GM19193 (cell line): ENCODE data around the gene A4GALT.
A peak's percentile ranks its signal among the peaks of the same experiment; 100 is the strongest.

Experiments used
- POLR2A ChIP-seq: IDR thresholded peaks from 4 replicates; pipeline ENCODE4 v1.6.1; 2011; ENCODE audit not compliant: insufficient read depth, insufficient read length; ENCODE audit errors: extremely low read depth

A4GALT gene

GRCh38 chr22:42679691-42680090 is 41.0 kb downstream of the A4GALT start:
- no peak for TF ChIP-seq POLR2A

- TF ChIP-seq POLR2A = no peak
These were observed 41.8 kb downstream of the A4GALT start for GRCh38 chr22:42678894-42679293.

- TF ChIP-seq POLR2A = no peak
These were observed 44.5 kb downstream of the A4GALT start for GRCh38 chr22:42676059-42676607.

DNA sequence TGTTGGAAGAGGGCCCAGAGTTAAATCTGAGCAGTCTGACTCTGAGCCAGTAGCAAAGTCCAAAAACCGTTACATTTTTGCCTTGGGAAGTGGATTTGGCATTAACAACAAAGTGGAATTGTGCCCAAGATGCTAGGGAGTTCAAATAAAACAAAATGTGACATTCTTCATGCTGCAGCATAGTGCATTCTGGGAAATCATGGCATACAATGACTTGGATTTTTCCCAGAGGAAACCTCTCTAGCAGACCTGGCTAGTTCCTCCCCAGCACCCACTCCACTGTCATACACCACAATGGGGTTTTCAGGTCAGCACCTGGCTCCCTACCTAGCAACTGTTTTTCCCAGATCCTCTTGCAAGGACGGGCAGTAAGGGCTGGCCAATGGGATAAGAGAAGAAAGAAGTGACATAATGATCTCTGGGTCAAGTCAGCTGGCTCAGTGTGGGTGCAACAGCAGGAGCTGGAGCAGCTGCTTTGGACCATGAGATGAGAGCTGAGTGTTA is 46.7 kb downstream of the A4GALT start:
- TF ChIP-seq POLR2A = no peak

DNA sequence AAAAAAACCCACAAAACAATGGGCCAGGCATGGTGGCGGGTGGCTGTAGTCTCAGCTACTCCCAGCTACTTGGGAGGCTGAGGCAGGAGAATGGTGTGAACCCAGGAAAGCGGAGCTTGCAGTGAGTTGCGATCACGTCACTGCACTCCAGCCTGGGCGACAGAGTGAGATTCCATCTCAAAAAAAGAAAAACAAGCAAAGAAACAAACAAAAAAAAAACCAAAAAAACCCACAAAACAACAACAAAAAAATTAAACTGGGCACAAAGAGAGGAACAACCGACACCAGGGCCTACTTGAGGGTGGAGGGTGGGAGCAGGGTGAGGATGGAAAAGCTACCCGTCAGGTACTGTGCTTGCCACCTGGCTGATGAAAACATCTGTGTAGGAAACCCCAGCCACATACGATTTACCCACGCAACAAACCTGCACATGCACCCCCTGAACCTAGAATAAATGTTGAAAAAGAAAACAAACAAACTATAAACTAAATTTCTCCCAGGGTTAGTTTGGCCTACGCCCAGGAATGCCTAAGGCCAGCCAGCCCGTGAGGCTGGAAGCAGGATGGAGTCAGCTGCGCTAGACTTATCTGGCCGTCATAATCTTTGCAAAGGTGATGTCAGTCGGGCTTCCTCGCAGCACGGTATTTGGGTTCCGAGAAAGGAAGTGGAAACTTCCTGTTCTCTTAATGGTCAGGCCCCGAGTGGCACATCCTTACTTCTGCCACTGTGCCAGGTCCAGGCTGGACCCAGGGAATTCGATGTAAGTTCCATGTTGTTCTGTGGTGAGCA is 49.6 kb downstream of the A4GALT start:
- TF ChIP-seq POLR2A = no peak

DNA sequence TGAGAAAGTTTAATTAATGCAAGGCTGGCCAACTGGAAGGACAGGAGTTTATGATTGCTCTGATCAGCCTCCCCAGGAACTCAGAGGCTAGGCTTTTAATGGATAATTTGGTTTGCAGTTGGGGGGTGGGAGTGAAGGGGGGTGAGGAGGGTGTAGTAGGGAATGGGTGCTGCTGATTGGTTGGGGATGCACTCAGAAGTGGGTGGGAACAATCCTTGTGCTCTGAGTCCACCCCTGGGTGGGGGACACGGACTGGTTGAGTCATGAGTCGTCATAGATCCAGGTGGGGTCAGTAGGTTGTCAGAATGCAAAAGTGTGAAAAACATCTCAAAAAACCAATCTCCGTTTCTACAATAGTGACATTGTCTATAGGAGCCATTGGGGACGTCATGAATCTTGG is 50.6 kb downstream of the A4GALT start:
- TF ChIP-seq POLR2A = no peak

GRCh38 chr22:42664976-42665831 is 55.5 kb downstream of the A4GALT start:
- TF ChIP-seq POLR2A = peak; percentile 58

DNA sequence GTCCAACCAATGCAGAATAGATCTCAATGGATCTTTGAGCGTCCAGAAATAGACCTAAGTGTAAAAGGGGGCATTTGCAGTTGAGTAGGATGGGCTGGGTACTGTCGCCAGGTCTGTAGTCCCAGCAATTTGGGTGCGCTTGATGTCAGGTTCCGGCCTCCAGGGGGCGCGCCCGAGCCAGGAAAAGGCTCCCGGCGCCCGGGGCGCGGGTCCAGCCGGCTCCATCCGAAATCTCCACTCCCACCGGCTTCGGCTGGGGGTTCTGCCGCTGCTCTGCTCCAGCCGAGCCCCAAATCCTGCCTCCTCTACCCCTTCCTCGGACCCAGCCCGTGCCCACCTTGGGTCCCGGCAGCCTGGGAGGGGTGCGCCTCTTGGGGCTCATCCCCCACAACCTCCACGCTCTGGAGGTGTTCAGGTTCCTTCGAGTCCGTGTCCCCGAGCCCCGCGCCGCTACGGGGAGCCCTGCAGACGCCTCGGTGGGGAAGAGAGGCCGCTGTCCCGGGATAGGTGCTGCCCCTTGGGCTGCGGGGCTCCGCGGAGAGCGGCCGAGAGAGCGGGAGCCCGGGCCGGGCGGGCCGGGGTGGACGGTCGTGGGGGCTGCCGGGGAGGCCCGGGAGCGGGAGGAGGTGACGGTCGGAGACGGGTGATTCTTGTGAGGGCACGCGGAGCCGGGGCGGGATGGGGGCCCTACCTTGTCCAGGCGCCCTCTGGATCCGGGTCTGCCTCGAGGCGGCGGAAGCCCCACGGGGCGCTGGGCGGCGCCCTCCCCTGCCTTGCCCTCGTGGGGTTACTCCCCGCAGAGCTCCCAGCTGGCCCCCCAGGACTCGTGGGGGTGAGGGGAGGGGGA is 58.5 kb downstream of the A4GALT start:
- peak; percentile 50 for TF ChIP-seq POLR2A

- TF ChIP-seq POLR2A = no peak
These were observed 64.1 kb downstream of the A4GALT start for GRCh38 chr22:42656578-42656977.

- no peak for TF ChIP-seq POLR2A
These were observed 65.0 kb downstream of the A4GALT start for GRCh38 chr22:42655693-42656092.

DNA sequence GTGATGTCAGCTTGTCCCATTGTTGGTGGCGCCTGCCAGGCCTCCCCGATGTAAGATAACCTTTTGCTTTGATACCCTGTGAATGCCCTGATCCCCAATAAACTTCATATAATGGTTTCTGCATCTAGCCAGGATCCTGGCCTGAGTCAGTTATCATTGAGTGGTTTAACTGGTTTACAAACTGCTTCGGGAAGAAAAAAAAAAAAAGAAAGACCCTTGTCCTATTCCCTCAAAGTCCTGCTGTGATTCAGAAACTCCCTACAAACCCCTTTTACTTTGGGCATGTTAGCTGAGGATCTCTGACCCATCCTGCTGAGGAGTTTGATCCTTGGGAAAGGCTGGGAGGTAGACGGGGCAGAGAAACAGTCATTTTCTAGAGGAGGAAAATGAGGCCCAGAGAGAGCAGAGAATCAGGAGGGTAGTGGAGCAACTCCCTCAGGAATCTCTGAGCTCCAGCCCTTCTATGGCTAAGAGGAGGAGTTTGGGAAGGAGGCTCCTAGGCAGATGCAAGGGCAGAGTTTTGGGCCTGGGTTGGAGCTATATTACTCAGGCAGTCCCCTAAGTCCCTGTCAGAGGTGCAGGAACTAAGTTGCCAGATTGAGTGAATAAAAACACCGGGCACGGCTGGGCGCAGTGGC is 66.1 kb downstream of the A4GALT start:
- no peak for TF ChIP-seq POLR2A

DNA sequence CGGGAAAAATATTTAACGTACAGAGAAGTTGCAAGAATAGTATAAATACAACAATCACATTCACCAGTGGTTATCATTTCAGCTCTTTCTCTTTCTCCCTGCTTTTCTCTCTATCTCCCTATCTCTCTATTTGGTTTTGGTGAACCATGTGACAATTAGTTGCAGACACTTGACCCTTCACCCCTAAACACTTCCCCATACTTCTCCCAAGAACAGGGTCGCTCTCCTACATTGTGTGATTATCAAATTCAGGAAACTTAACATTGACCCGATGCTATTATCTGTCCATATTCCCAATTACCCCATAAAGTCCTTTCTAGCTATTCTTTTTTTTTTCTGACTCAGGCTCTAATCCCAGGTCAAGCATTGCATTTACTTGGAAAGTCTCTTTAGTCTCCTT is 66.7 kb downstream of the A4GALT start:
- TF ChIP-seq POLR2A = no peak

DNA sequence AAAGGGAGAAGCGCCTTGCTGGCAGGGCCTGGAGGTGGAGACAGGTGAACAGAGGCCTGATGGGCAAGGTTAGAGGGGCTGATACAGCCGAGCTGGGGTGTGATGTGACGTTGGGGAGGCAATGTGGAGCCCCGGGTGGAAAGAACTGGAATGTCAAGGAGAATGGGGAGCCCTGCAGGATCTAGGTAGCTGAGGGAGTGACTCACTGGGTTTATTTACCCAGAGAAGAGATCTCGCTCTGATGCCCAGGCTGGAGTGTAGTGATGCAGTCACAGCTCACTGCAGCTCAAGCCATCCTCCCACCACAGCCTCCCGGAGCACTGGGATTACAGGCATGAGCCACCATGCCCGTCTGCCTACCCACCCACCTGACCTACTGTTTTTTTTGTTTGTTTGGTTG is 69.5 kb downstream of the A4GALT start:
- no peak for TF ChIP-seq POLR2A
